A549 (cell line): ENCODE measurements around the gene VPS13D. TPM values are rescaled to one million over a fixed set of nuclear protein-coding genes. Genes with fewer than 3 reads are reported as not detected.

Experiments used
- ATAC-seq, 2 experiments: fragments of 200-7000 bp in 1 of 2; fragments of >200 bp in 1 of 2; cut with Nextera tagmentation in 1 of 2; cut with Tn5 transposase in 1 of 2; 3 replicates each; pipeline versions ENCODE4 v1.8.0 to v1.9.1; 2018 to 2020; ENCODE audit warnings: mild to moderate bottlenecking in 1 of 2, moderate library complexity in 1 of 2
- CTCF ChIA-PET: fragments of 300-600 bp; sonication (Branson Sonifier 250); formaldehyde crosslinking; extraction: SDS; loops from one replicate; lab custom pipeline; 2021; ENCODE audit warnings: antibody characterized with exemption, inconsistent platforms; lab: Yijun Ruan, JAX
- POLR2A ChIA-PET: fragments of 350-600 bp; formaldehyde crosslinking; extraction: SDS; loops from one replicate; lab custom pipeline; 2021; ENCODE audit warnings: antibody characterized with exemption, inconsistent platforms; lab: Yijun Ruan, JAX
- DNase-seq, 2 experiments: peaks; one replicate each; pipeline versions ENCODE4 v3.0.0 to v3.0.0-alpha.2; 2011 to 2016; ENCODE audit warnings: low read depth in 1 of 2, low spot score in 1 of 2
- FAIRE-seq: peaks from 2 replicates; lab custom pipeline; 2011; peaks lifted over from hg19 to GRCh38; lab: Jason Lieb, UNC
- H3K27ac ChIP-seq, 2 experiments: fragments of >200 bp; sonication (Bioruptor Twin); formaldehyde crosslinking; 3 replicates each; pipeline ENCODE4 v1.5.1; 2016 to 2017
- H3K4me1 ChIP-seq: fragments of >200 bp; sonication (Bioruptor Twin); formaldehyde crosslinking; 3 replicates; pipeline ENCODE4 v1.6.1; 2016
- H3K4me2 ChIP-seq: fragments of >200 bp; sonication (Bioruptor Twin); formaldehyde crosslinking; 3 replicates; pipeline ENCODE4 v1.6.1; 2016
- H3K4me3 ChIP-seq: fragments of >200 bp; sonication (Bioruptor Twin); formaldehyde crosslinking; 3 replicates; pipeline ENCODE4 v1.5.1; 2016
- H3K9me3 ChIP-seq: fragments of >200 bp; sonication (Bioruptor Twin); formaldehyde crosslinking; 3 replicates; pipeline ENCODE4 v1.6.1; 2016
- BHLHE40 ChIP-seq: IDR thresholded peaks from 2 replicates; pipeline ENCODE4 v1.6.1; 2012; ENCODE audit warnings: low read depth, low read length, inconsistent platforms
- CBX8 ChIP-seq: fragments of 200-600 bp; sonication (generic); IDR thresholded peaks from 2 replicates; pipeline ENCODE4 v1.6.1; 2016
- EHMT2 ChIP-seq: fragments of 200-600 bp; sonication (generic); IDR thresholded peaks from 2 replicates; pipeline ENCODE4 v1.6.1; 2016; ENCODE audit warnings: antibody characterized with exemption, low read depth, mild to moderate bottlenecking, moderate library complexity
- ESRRA ChIP-seq: fragments of 150-350 bp; IDR thresholded peaks from 2 replicates; pipeline ENCODE4 v1.6.1; 2014; ENCODE audit warnings: mild to moderate bottlenecking, low read length, borderline replicate concordance
- FOSL2 ChIP-seq, 2 experiments: fragments of 450-650 bp in 1 of 2; fragments of >200 bp in 1 of 2; sonication (Bioruptor Twin) in 1 of 2; formaldehyde crosslinking; IDR thresholded peaks; 2 replicates each; pipeline versions ENCODE4 v1.5.0 to v1.6.1; 2016 to 2020; ENCODE audit warnings: mild to moderate bottlenecking in 1 of 2, moderate library complexity in 1 of 2
- FOXS1 ChIP-seq: fragments of 250-450 bp; sonication (Bioruptor Pico); IDR thresholded peaks from 2 replicates; pipeline ENCODE4 v1.5.0; 2020; ENCODE audit warnings: mild to moderate bottlenecking, moderate library complexity
- HOXA7 ChIP-seq: fragments of 250-450 bp; sonication (Bioruptor Pico); IDR thresholded peaks from 2 replicates; pipeline ENCODE4 v1.5.0; 2020; ENCODE audit warnings: mild to moderate bottlenecking, moderate library complexity
- MAFK ChIP-seq: fragments of 450-650 bp; IDR thresholded peaks from 2 replicates; pipeline ENCODE4 v1.6.1; 2014; ENCODE audit not compliant: partially characterized antibody
- NFE2L2 ChIP-seq: fragments of 150-350 bp; conservative IDR thresholded peaks from 2 replicates; pipeline ENCODE4 v1.6.1; 2014; ENCODE audit warnings: low read length
- POLR2A ChIP-seq: IDR thresholded peaks from 2 replicates; pipeline ENCODE4 v1.6.1; 2012; ENCODE audit warnings: mild to moderate bottlenecking, low read length
- POLR2AphosphoS2 ChIP-seq: conservative IDR thresholded peaks from 2 replicates; pipeline ENCODE4 v1.6.1; 2012; ENCODE audit warnings: low read length, improper control_type of control experiment, inconsistent platforms
- RCOR1 ChIP-seq: fragments of 150-350 bp; IDR thresholded peaks from 2 replicates; pipeline ENCODE4 v1.6.1; 2014; ENCODE audit warnings: antibody characterized with exemption, low read length, low read depth
- SREBF2 ChIP-seq: fragments of 450-650 bp; IDR thresholded peaks from 2 replicates; pipeline ENCODE4 v1.6.1; 2014; ENCODE audit warnings: mild to moderate bottlenecking, moderate library complexity
- ZC3H11A ChIP-seq: fragments of 450-650 bp; IDR thresholded peaks from 2 replicates; pipeline ENCODE4 v1.6.1; 2014; ENCODE audit warnings: antibody characterized with exemption, mild to moderate bottlenecking
- ZFP36 ChIP-seq: fragments of 450-650 bp; IDR thresholded peaks from 2 replicates; pipeline ENCODE4 v1.6.1; 2014; ENCODE audit warnings: borderline replicate concordance; ENCODE audit not compliant: partially characterized antibody
- WGBS: methylation state at CpG from one replicate; pipeline ENCODE4 v1.1.6; 2017; ENCODE audit errors: missing lambda C conversion rate; 5-methylcytosine and 5-hydroxymethylcytosine counted together
- polyA plus RNA-seq, 4 experiments: library from polyadenylated mRNA; depleted of rRNA in 3 of 4; stranded (reverse); fragments of >200 nt; fragmentation: RNase III in 1 of 4; extraction: RNeasy Plus Mini Kit Qiagen cat#74134 plus additional on column Dnase treatment in 1 of 4; gene quantifications; 2 replicates in 3 of 4; 3 replicates in 1 of 4; pipeline ENCODE4 v1.2.3, GENCODE V29; 2011 to 2017
- TF ChIP-seq, protein P1 (sequence below): fragments of 450-650 bp; IDR thresholded peaks from 2 replicates; pipeline ENCODE4 v1.6.1; 2014; ENCODE audit warnings: antibody characterized with exemption
- TF ChIP-seq, protein P2 (sequence below): fragments of 150-350 bp; IDR thresholded peaks from 2 replicates; pipeline ENCODE4 v1.6.1; 2014; ENCODE audit warnings: low read depth, mild to moderate bottlenecking, low read length
- TF ChIP-seq, protein P3 (sequence below): fragments of >200 bp; sonication (Bioruptor Twin); formaldehyde crosslinking; IDR thresholded peaks from 3 replicates; pipeline ENCODE4 v1.5.1; 2016
- TF ChIP-seq, protein P4 (sequence below): IDR thresholded peaks from 2 replicates; pipeline ENCODE4 v1.6.1; 2012

VPS13D gene
- polyA plus RNA-seq, 2 of the 4 experiments (the other 2 are of a cell fraction), result 5.4 to 15.9 TPM

DNA sequence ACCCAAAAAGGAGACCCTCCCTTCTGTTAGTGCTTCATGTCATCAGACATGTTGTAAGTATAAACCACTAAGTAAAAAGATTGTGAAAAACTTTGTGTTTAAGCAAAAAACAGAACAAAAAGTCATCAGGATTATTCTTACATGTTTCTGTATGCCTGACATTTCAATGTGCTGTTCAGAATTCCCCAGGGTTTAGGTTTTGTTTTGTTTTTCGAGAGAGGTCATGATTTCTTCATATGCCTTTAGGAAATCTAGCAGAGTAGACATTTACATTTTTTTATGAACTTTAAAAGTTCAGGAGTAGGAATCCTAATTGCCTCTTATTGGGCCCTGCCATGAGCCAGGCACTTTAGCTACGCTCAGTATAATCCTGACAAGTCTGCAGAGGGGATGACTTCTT is 85.3 kb downstream of the VPS13D start:
- H3K27ac ChIP-seq, result peak overlapping the region; percentile 45 to 77; a peak in 5 of 6 replicates
- ChIA-PET CTCF (interaction anchor here (0.8 to 6.3 kb wide), 10 partner anchors 10 to 344 kb away, joined by 3 to 60 read pairs (median 5); partner anchors contain the start of genes AADACL4 and DHRS3), POLR2A (no interaction called here)
- WGBS, result 68% methylated on average over 2 of the region's 2 CpGs
- H3K9me3 ChIP-seq, result no peaks in the 10 kb centered on the region
- ATAC-seq (no peak), FAIRE-seq (no peak), DNase-seq (no peak)
- H3K4me3 ChIP-seq, result no peak overlapping the region
- TF ChIP-seq FOSL2 (IDR thresholded peaks at IDR 0.05) (no peak), FOSL2 (CRISPR knock-in tag; IDR thresholded peaks at IDR 0.05) (no peak)
- H3K4me1 ChIP-seq, result peaks cover 10% of the 10 kb centered on the region; the same call in 2 of the 3 replicates
- no peak overlapping the region for H3K4me2 ChIP-seq

DNA sequence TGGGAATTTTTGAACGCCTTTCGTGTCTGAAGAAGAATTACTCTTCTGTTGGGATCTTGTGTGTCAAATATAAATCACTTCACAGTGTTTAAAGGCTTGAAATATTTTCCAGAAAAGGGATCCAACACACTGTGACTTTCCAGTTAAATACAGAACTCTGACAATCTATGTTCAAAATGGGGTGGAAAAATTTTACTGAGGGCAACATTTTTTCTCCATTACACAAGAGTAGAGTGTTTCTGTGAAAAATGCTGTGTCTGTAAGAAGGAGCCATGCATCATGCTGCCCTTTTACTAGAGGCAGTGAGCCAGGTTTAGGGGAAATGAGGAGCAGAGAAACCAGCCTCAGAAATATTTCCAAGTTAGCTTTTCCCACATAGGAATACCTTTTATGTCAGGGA is 86.5 kb downstream of the VPS13D start:
- CTCF ChIA-PET, result interaction anchor here (1.9 kb wide), 1 partner anchor 343 kb away, joined by 5 read pairs; no protein-coding TSS in a partner anchor
- Histone ChIP-seq H3K4me1 (peaks cover 10% of the 10 kb centered on the region; the same call in 2 of the 3 replicates), H3K4me3 (no peak overlapping the region), H3K4me2 (no peak overlapping the region), H3K27ac (peak overlapping the region in 1 of 2 experiments; percentile 62; a peak in 3 of 6 replicates), H3K9me3 (no peaks in the 10 kb centered on the region)
- ATAC-seq (no peak), DNase-seq (no peak), FAIRE-seq (no peak)
- no peak for TF ChIP-seq RCOR1
- no peak for TF ChIP-seq ZFP36
- no peak for TF ChIP-seq FOXS1 (CRISPR knock-in tag)
- no peak for TF ChIP-seq NFE2L2
- TF ChIP-seq BHLHE40, result no peak
- no peak for TF ChIP-seq ZC3H11A
- TF ChIP-seq, protein P1, sequence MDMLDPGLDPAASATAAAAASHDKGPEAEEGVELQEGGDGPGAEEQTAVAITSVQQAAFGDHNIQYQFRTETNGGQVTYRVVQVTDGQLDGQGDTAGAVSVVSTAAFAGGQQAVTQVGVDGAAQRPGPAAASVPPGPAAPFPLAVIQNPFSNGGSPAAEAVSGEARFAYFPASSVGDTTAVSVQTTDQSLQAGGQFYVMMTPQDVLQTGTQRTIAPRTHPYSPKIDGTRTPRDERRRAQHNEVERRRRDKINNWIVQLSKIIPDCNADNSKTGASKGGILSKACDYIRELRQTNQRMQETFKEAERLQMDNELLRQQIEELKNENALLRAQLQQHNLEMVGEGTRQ, result no peak
- TF ChIP-seq EHMT2, result no peak
- TF ChIP-seq POLR2A, result no peak
- TF ChIP-seq ESRRA, result no peak
- TF ChIP-seq MAFK, result no peak
- POLR2A ChIA-PET, result no interaction called here
- 88% methylated on average over 2 of the region's 2 CpGs for WGBS

DNA sequence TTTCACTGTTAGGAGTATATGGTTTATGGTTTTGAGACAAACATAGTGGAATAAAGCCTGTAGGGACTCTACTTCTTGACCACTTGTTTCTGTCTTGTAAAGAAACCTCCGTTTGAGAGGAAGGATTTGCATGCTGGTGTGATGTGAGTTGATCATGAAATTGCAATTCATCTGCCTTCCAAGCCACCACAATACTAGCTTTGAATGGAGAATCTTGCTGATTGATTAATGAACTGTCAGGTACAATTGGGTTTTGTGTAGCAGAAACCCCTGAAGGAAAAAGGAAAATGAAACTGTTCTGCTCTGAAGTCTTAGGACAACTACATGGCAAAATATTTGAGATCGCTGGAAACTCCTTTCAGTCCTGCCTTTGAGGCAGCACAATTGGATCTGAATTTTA is 90.7 kb downstream of the VPS13D start:
- Histone ChIP-seq H3K4me3 (no peak overlapping the region), H3K27ac (no peak overlapping the region), H3K9me3 (no peaks in the 10 kb centered on the region), H3K4me1 (no peaks in the 10 kb centered on the region), H3K4me2 (no peak overlapping the region)
- 88% methylated on average over 2 of the region's 2 CpGs for WGBS
- ATAC-seq (no peak), DNase-seq (no peak), FAIRE-seq (no peak)
- TF ChIP-seq, protein P2, sequence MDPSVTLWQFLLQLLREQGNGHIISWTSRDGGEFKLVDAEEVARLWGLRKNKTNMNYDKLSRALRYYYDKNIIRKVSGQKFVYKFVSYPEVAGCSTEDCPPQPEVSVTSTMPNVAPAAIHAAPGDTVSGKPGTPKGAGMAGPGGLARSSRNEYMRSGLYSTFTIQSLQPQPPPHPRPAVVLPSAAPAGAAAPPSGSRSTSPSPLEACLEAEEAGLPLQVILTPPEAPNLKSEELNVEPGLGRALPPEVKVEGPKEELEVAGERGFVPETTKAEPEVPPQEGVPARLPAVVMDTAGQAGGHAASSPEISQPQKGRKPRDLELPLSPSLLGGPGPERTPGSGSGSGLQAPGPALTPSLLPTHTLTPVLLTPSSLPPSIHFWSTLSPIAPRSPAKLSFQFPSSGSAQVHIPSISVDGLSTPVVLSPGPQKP, result no peak
- TF ChIP-seq, protein P1, result no peak
- TF ChIP-seq, protein P3, sequence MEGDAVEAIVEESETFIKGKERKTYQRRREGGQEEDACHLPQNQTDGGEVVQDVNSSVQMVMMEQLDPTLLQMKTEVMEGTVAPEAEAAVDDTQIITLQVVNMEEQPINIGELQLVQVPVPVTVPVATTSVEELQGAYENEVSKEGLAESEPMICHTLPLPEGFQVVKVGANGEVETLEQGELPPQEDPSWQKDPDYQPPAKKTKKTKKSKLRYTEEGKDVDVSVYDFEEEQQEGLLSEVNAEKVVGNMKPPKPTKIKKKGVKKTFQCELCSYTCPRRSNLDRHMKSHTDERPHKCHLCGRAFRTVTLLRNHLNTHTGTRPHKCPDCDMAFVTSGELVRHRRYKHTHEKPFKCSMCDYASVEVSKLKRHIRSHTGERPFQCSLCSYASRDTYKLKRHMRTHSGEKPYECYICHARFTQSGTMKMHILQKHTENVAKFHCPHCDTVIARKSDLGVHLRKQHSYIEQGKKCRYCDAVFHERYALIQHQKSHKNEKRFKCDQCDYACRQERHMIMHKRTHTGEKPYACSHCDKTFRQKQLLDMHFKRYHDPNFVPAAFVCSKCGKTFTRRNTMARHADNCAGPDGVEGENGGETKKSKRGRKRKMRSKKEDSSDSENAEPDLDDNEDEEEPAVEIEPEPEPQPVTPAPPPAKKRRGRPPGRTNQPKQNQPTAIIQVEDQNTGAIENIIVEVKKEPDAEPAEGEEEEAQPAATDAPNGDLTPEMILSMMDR, result no peak
- TF ChIP-seq HOXA7 (CRISPR knock-in tag), result no peak
- TF ChIP-seq SREBF2, result no peak
- no peak for TF ChIP-seq CBX8
- no peak for TF ChIP-seq POLR2AphosphoS2
- TF ChIP-seq EHMT2, result no peak
- TF ChIP-seq, protein P4, sequence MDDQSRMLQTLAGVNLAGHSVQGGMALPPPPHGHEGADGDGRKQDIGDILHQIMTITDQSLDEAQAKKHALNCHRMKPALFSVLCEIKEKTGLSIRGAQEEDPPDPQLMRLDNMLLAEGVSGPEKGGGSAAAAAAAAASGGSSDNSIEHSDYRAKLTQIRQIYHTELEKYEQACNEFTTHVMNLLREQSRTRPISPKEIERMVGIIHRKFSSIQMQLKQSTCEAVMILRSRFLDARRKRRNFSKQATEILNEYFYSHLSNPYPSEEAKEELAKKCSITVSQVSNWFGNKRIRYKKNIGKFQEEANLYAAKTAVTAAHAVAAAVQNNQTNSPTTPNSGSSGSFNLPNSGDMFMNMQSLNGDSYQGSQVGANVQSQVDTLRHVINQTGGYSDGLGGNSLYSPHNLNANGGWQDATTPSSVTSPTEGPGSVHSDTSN, result no peak
- ChIA-PET POLR2A (no interaction called here), CTCF (interaction anchor here (0.9 to 1.9 kb wide), 3 partner anchors 11 to 299 kb away, joined by 3 to 4 read pairs (median 4); no protein-coding TSS in a partner anchor)
